H1 (cell line): ENCODE results near the gene ABCD1. TPM values are rescaled to one million over a fixed set of nuclear protein-coding genes. Genes with fewer than 3 reads are reported as not detected.

Source experiments
- CTCF ChIA-PET: fragments of 300-600 bp; sonication (Branson Sonifier 250); formaldehyde crosslinking; loops from one replicate; lab custom pipeline; 2021; ENCODE audit not compliant: partially characterized antibody; lab: Charles Lee
- POLR2A ChIA-PET: fragments of 300-600 bp; sonication (Branson Sonifier 250); formaldehyde crosslinking; loops from one replicate; lab custom pipeline; 2021; ENCODE audit warnings: inconsistent platforms; ENCODE audit not compliant: partially characterized antibody; lab: Charles Lee
- DNase-seq, 2 experiments: peaks; one replicate each; pipeline versions ENCODE4 v3.0.0 to v3.0.0-alpha.2; 2010 to 2022; ENCODE audit warnings: low spot score in 2 of 2, low read depth in 1 of 2, mixed read lengths in 1 of 2
- FAIRE-seq: peaks from 2 replicates; lab custom pipeline; 2011; peaks lifted over from hg19 to GRCh38; lab: Jason Lieb, UNC
- H2AFZ ChIP-seq: 2 replicates; pipeline ENCODE4 v1.8.1; 2012; ENCODE audit warnings: low read length, inconsistent platforms
- H2AK5ac ChIP-seq: 2 replicates; pipeline ENCODE4 v1.6.1; 2013; ENCODE audit warnings: low read depth, low read length
- H2BK120ac ChIP-seq: replicated peaks from 2 replicates; pipeline ENCODE3; 2013; ENCODE audit warnings: low read depth, low read length, inconsistent platforms
- H2BK12ac ChIP-seq: 2 replicates; pipeline ENCODE4 v1.6.1; 2013; ENCODE audit warnings: low read depth, low read length
- H2BK15ac ChIP-seq: 2 replicates; pipeline ENCODE4 v1.6.1; 2013; ENCODE audit warnings: low read length
- H2BK20ac ChIP-seq: 2 replicates; pipeline ENCODE4 v1.6.1; 2013; ENCODE audit warnings: low read length
- H2BK5ac ChIP-seq: 2 replicates; pipeline ENCODE4 v1.6.1; 2013; ENCODE audit warnings: low read depth, low read length
- H3K14ac ChIP-seq: 2 replicates; pipeline ENCODE4 v1.6.1; 2013; ENCODE audit warnings: inconsistent platforms; ENCODE audit not compliant: insufficient read length
- H3K18ac ChIP-seq: 2 replicates; pipeline ENCODE4 v1.6.1; 2013; ENCODE audit warnings: low read length; ENCODE audit errors: extremely low read depth
- H3K23ac ChIP-seq: 2 replicates; pipeline ENCODE4 v1.6.1; 2013; ENCODE audit warnings: inconsistent platforms; ENCODE audit not compliant: insufficient read length
- H3K23me2 ChIP-seq: 2 replicates; pipeline ENCODE4 v1.6.1; 2013; ENCODE audit warnings: low read depth, low read length
- H3K27ac ChIP-seq: 2 replicates; pipeline ENCODE4 v1.6.1; 2011; ENCODE audit warnings: low read depth, low read length, inconsistent platforms
- H3K27me3 ChIP-seq, 4 experiments: replicated peaks in 1 of 4; 1 replicate in 1 of 4; 2 replicates in 3 of 4; pipeline versions ENCODE4 v1.6.1 to v1.8.1; 2011 to 2013; ENCODE audit warnings: low read length in 3 of 4, mild to moderate bottlenecking in 3 of 4, inconsistent platforms in 2 of 4, mixed read lengths in 2 of 4, moderate library complexity in 1 of 4; ENCODE audit not compliant: control insufficient read depth in 3 of 4, insufficient read depth in 3 of 4; ENCODE audit errors: extremely low read depth in 1 of 4
- H3K36me3 ChIP-seq, 4 experiments: 2 replicates each; pipeline versions ENCODE4 v1.6.1 to v1.8.1; 2011 to 2013; ENCODE audit warnings: mild to moderate bottlenecking in 4 of 4, low read length in 3 of 4, moderate library complexity in 2 of 4, control low read depth in 1 of 4, inconsistent platforms in 1 of 4; ENCODE audit not compliant: insufficient read depth in 4 of 4, control insufficient read depth in 2 of 4
- H3K4ac ChIP-seq: replicated peaks from 2 replicates; pipeline ENCODE3; 2013; ENCODE audit warnings: low read length, low read depth, mixed read lengths, inconsistent platforms; ENCODE audit not compliant: insufficient read length
- H3K4me1 ChIP-seq, 4 experiments: replicated peaks in 1 of 4; 1 replicate in 1 of 4; 2 replicates in 3 of 4; pipeline versions ENCODE4 v1.6.1 to v1.8.1; 2011 to 2013; ENCODE audit warnings: low read length in 3 of 4, inconsistent platforms in 2 of 4, mixed read lengths in 1 of 4; ENCODE audit not compliant: insufficient read depth in 4 of 4, control insufficient read depth in 3 of 4
- H3K4me2 ChIP-seq, 2 experiments: 2 replicates each; pipeline versions ENCODE4 v1.6.1 to v1.8.1; 2011 to 2013; ENCODE audit warnings: low read depth in 2 of 2, low read length in 2 of 2, control low read depth in 1 of 2, inconsistent platforms in 1 of 2, mild to moderate bottlenecking in 1 of 2; ENCODE audit not compliant: insufficient read depth in 1 of 2
- H3K4me3 ChIP-seq, 4 experiments: fragments of 200-600, 300-600 bp in 1 of 4; sonication (generic), shearing (Covaris generic), sonication (Bioruptor Twin) in 1 of 4; 2 replicates each; pipeline versions ENCODE4 v1.5.1 to v1.8.1; 2011 to 2016; ENCODE audit warnings: low read length in 4 of 4, low read depth in 3 of 4, control low read depth in 2 of 4, inconsistent platforms in 2 of 4, mild to moderate bottlenecking in 2 of 4, mixed read lengths in 1 of 4, moderate library complexity in 1 of 4; ENCODE audit not compliant: insufficient read depth in 2 of 4; ENCODE audit errors: extremely low read depth in 1 of 4
- H3K56ac ChIP-seq: replicated peaks from 2 replicates; pipeline ENCODE3; 2013; ENCODE audit warnings: low read depth, mild to moderate bottlenecking, mixed read lengths, low read length, inconsistent platforms; ENCODE audit not compliant: insufficient read length
- H3K79me1 ChIP-seq: 2 replicates; pipeline ENCODE4 v1.6.1; 2013; ENCODE audit warnings: low read depth, low read length, control low read depth
- H3K79me2 ChIP-seq, 2 experiments: 2 replicates each; pipeline versions ENCODE4 v1.6.1 to v1.8.1; 2012 to 2013; ENCODE audit warnings: low read length in 2 of 2, mild to moderate bottlenecking in 2 of 2, inconsistent platforms in 1 of 2; ENCODE audit not compliant: insufficient read depth in 2 of 2, control insufficient read depth in 1 of 2
- H3K9ac ChIP-seq, 4 experiments: replicated peaks in 1 of 4; 1 replicate in 1 of 4; 2 replicates in 3 of 4; pipeline versions ENCODE4 v1.6.1 to v1.8.1; 2011 to 2013; ENCODE audit warnings: low read depth in 3 of 4, low read length in 3 of 4, control low read depth in 2 of 4, mild to moderate bottlenecking in 2 of 4, moderate library complexity in 2 of 4, inconsistent platforms in 1 of 4; ENCODE audit errors: extremely low read depth in 1 of 4
- H3K9me3 ChIP-seq, 2 experiments: 2 replicates each; pipeline versions ENCODE4 v1.6.1 to v1.8.1; 2012 to 2013; ENCODE audit warnings: mild to moderate bottlenecking in 2 of 2, moderate library complexity in 2 of 2, control low read depth in 1 of 2, inconsistent platforms in 1 of 2, low read depth in 1 of 2, low read length in 1 of 2, mixed read lengths in 1 of 2; ENCODE audit not compliant: insufficient read depth in 2 of 2
- H4K20me1 ChIP-seq, 2 experiments: replicated peaks in 1 of 2; 2 replicates each; pipeline versions ENCODE3 to v1.8.1; 2011 to 2013; ENCODE audit warnings: inconsistent platforms in 2 of 2, low read length in 2 of 2, mild to moderate bottlenecking in 1 of 2; ENCODE audit not compliant: insufficient read depth in 2 of 2, control insufficient read depth in 1 of 2
- H4K5ac ChIP-seq: 2 replicates; pipeline ENCODE4 v1.6.1; 2013; ENCODE audit warnings: low read length, low read depth, mixed read lengths, inconsistent platforms; ENCODE audit not compliant: insufficient read length
- H4K8ac ChIP-seq: 2 replicates; pipeline ENCODE4 v1.8.0; 2013; ENCODE audit warnings: mild to moderate bottlenecking, moderate library complexity, low read length, inconsistent platforms; ENCODE audit not compliant: insufficient read depth; ENCODE audit errors: extremely low read depth
- H4K91ac ChIP-seq: replicated peaks from 2 replicates; pipeline ENCODE3; 2013; ENCODE audit warnings: low read length, mixed read lengths, inconsistent platforms; ENCODE audit not compliant: insufficient read length
- ASH2L ChIP-seq: fragments of 200-600, 300-600 bp; sonication (generic); IDR thresholded peaks from one replicate; pipeline ENCODE4 v1.7.1; 2017; ENCODE audit warnings: low read length
- BRCA1 ChIP-seq: IDR thresholded peaks from 2 replicates; pipeline ENCODE4 v1.6.1; 2012; ENCODE audit warnings: low read depth, low read length, improper control_type of control experiment
- CHD1 ChIP-seq: IDR thresholded peaks from 2 replicates; pipeline ENCODE4 v1.6.1; 2012; ENCODE audit warnings: low read depth, low read length, improper control_type of control experiment
- EP300 ChIP-seq, 2 experiments: IDR thresholded peaks; 1 replicate in 1 of 2; 2 replicates in 1 of 2; pipeline ENCODE4 v1.6.1; 2011 to 2012; ENCODE audit warnings: low read depth in 2 of 2, low read length in 2 of 2, mild to moderate bottlenecking in 2 of 2, borderline replicate concordance in 1 of 2, inconsistent platforms in 1 of 2, moderate library complexity in 1 of 2
- JUN ChIP-seq: IDR thresholded peaks from 2 replicates; pipeline ENCODE4 v1.6.1; 2011; ENCODE audit warnings: low read depth, mild to moderate bottlenecking, improper control_type of control experiment, low read length
- KDM4A ChIP-seq: IDR thresholded peaks from one replicate; pipeline ENCODE4 v1.7.1; 2012; ENCODE audit warnings: low read depth, mild to moderate bottlenecking, moderate library complexity, low read length, inconsistent platforms; ENCODE audit not compliant: severe bottlenecking
- PHF8 ChIP-seq: fragments of 200-600 bp; sonication (generic); conservative IDR thresholded peaks from 2 replicates; pipeline ENCODE4 v1.7.1; 2012; ENCODE audit warnings: low read depth, mild to moderate bottlenecking, inconsistent platforms, low read length, moderate library complexity
- RFX5 ChIP-seq: IDR thresholded peaks from 2 replicates; pipeline ENCODE4 v1.6.1; 2011; ENCODE audit warnings: low read depth, low read length, improper control_type of control experiment, borderline replicate concordance
- RNF2 ChIP-seq: fragments of 200-900, 300-1000 bp; sonication (generic); IDR thresholded peaks from 2 replicates; pipeline ENCODE4 v1.7.1; 2016; ENCODE audit warnings: borderline replicate concordance, low read depth, mild to moderate bottlenecking, antibody characterized with exemption, low read length; ENCODE audit not compliant: poor library complexity, severe bottlenecking; ENCODE audit errors: missing control alignments
- SAP30 ChIP-seq: fragments of 300-600 bp; sonication (generic); IDR thresholded peaks from 2 replicates; pipeline ENCODE4 v1.7.1; 2012; ENCODE audit warnings: low read length, moderate library complexity, mild to moderate bottlenecking, inconsistent platforms; ENCODE audit not compliant: insufficient read depth, insufficient replicate concordance
- SIRT6 ChIP-seq: IDR thresholded peaks from one replicate; pipeline ENCODE4 v1.7.1; 2012; ENCODE audit warnings: low read length, inconsistent platforms
- TEAD4 ChIP-seq: IDR thresholded peaks from 2 replicates; pipeline ENCODE4 v1.6.1; 2012; ENCODE audit warnings: low read depth, low read length, inconsistent platforms, mixed read lengths
- YY1 ChIP-seq: IDR thresholded peaks from 2 replicates; pipeline ENCODE4 v1.6.1; 2011; ENCODE audit warnings: low read depth, mild to moderate bottlenecking, low read length
- WGBS, 2 experiments: shearing (Covaris generic) in 1 of 2; methylation state at CpG; one replicate each; pipeline versions ENCODE4 v1.1.6 to v1.1.7; 2013 to 2015; ENCODE audit warnings: low lambda C conversion rate in 2 of 2, mixed read lengths in 2 of 2, inconsistent platforms in 1 of 2, low coverage in 1 of 2, missing lambda C conversion rate in 1 of 2; ENCODE audit not compliant: insufficient replicate concordance in 2 of 2, insufficient coverage in 1 of 2, insufficient read length in 1 of 2; ENCODE audit errors: extremely low coverage in 1 of 2, missing lambda C conversion rate in 1 of 2; 5-methylcytosine and 5-hydroxymethylcytosine counted together
- polyA plus RNA-seq, 7 experiments: library from polyadenylated mRNA; depleted of rRNA in 3 of 7; stranded (reverse) in 5 of 7; unstranded in 2 of 7; fragments of >200 nt in 5 of 7; fragments of 200-250 nt in 2 of 7; gene quantifications; 1 replicate in 5 of 7; 2 replicates in 1 of 7; 4 replicates in 1 of 7; pipeline versions ENCODE4 v1.2.1 to v1.2.3, GENCODE V29; 2011 to 2013; ENCODE audit warnings: missing spikeins in 2 of 7, mixed read lengths in 2 of 7
- total RNA-seq: library from RNA; stranded (reverse); fragmentation: NEBNext Ultra II Directional; extraction: Animal tissue kit (Norgen Biotek cat#: 25700); gene quantifications from 2 replicates; pipeline ENCODE4 v1.2.1, GENCODE V29; 2021

ABCD1 gene
- total and polyA plus RNA-seq, 2 of the 8 experiments (the other 6 are each of a cell fraction or from before 2014, with no cell fraction given), result 3.1 to 6.6 TPM

DNA sequence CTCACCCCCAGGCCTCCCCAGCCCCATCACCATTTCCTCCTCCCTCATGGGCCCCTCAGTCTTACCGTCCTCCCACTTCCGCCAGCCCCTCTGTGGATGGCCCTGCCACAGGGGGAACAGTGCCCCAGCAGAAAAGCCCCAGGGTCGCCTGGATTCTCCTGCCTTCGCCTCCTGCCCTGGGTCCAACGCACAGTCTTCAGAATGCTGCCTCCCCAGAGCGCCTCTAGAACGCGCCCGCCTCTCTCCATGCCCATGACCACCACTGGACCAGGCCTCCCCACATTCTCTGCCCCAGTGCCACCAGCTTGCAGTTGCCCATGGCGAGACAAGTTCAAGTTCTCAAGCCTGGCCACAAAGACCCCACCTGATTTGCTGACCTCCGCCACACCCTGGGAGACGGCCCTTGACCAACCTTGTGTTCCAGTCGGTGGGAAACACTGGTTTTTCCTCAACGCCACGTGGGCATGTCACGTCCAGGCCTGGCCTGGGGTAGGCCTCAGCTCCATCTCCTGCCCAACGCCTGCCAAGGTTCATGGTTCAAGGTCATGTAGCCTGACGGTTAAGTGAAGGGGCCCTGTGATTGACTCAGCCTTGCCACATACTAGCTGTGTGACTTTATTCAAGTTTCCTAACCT lies 38.8 kb downstream of the ABCD1 start:
- no peak overlapping the region for H3K4me2 ChIP-seq
- no peak for DNase-seq
- TF ChIP-seq PHF8, result no peak
- TF ChIP-seq SIRT6, result no peak
- no peak for TF ChIP-seq EP300 (IDR thresholded peaks at IDR 0.05; ENCODE audit: borderline replicate concordance in 1 of 2, low read depth in 2 of 2, low read length in 2 of 2)
- TF ChIP-seq TEAD4, result no peak
- no peak for TF ChIP-seq YY1
- no peak for TF ChIP-seq RFX5
- TF ChIP-seq ASH2L, result no peak
- TF ChIP-seq KDM4A, result no peak
- no peak for TF ChIP-seq JUN
- TF ChIP-seq SAP30, result no peak
- no peak for TF ChIP-seq CHD1
- TF ChIP-seq BRCA1, result no peak
- TF ChIP-seq RNF2, result no peak

More for the DNA sequence above, 38.8 kb downstream of the ABCD1 start:
- no peaks in the 10 kb centered on the region for H3K9me3 ChIP-seq
- H4K91ac ChIP-seq, result no peak overlapping the region
- ChIA-PET POLR2A (no interaction called here), CTCF (interaction anchor here (0.6 to 3.7 kb wide), 19 partner anchors 8 to 210 kb away, joined by 3 to 16 read pairs (median 3); partner anchors contain the start of genes L1CAM and SRPK3)
- H3K18ac ChIP-seq, result no peak overlapping the region
- H3K23me2 ChIP-seq, result no peaks in the 10 kb centered on the region
- no peak overlapping the region for H3K56ac ChIP-seq
- H3K4me1 ChIP-seq, result peaks cover 0 to 8% (median 4%) of the 10 kb centered on the region in 4 experiments; a peak in 5 of 7 replicates
- H3K4me3 ChIP-seq, result no peak overlapping the region
- H2BK5ac ChIP-seq, result no peak overlapping the region
- H2AFZ ChIP-seq, result no peak overlapping the region
- no peaks in the 10 kb centered on the region for H3K36me3 ChIP-seq
- H3K14ac ChIP-seq, result no peak overlapping the region
- no peak overlapping the region for H2BK120ac ChIP-seq
- H3K79me2 ChIP-seq, result no peaks in the 10 kb centered on the region
- H2AK5ac ChIP-seq, result no peak overlapping the region
- FAIRE-seq, result no peak
- no peak overlapping the region for H3K27ac ChIP-seq
- H4K8ac ChIP-seq, result no peak overlapping the region
- no peaks in the 10 kb centered on the region for H4K20me1 ChIP-seq
- no peak overlapping the region for H2BK15ac ChIP-seq
- no peak overlapping the region for H4K5ac ChIP-seq
- H3K23ac ChIP-seq, result no peak overlapping the region
- WGBS, 2 experiments, result 78% methylated on average over 9 of the region's 18 CpGs; no CpG with 5 or more reads in 1 of the 2 experiments
- H2BK12ac ChIP-seq, result no peak overlapping the region
- H3K79me1 ChIP-seq, result no peaks in the 10 kb centered on the region
- no peak overlapping the region for H3K9ac ChIP-seq
- no peaks in the 10 kb centered on the region for H3K27me3 ChIP-seq
- H3K4ac ChIP-seq, result no peak overlapping the region
- H2BK20ac ChIP-seq, result no peak overlapping the region
